ENCODE measurements around the gene NR2C2.

The NR2C2 gene

DNA sequence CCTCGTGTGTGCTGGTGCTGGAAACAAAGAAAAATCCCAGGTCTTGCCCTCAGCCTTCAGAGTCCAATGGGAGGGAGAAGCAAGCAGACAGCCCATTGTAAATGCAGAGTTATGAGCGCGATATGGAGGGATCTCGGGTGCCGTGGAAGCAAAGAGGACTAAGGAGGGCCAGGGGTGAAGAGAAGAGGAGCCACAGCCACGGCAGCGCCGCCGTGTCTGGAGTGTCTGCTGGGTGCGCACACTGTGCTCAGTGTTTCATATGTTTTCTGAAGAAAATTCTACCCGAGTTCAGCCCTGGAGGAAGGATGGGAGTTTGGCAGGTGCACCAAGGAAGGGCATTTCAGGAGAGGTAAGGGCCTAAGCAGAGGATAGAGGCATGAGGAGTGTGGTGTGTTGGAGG is 35.7 kb upstream of the NR2C2 start:
- no peaks in the 10 kb centered on the region for H3K9me3 ChIP-seq (ENCODE audit: control insufficient read depth, low read length)
- H3K36me3 ChIP-seq (ENCODE audit: control insufficient read depth, insufficient read depth, low read length) = no peaks in the 10 kb centered on the region
- no peak overlapping the region for H3K4me3 ChIP-seq (ENCODE audit: low read length)
- H3K9ac ChIP-seq (ENCODE audit: low read length) = no peak overlapping the region
- H3K4me1 ChIP-seq (ENCODE audit: control insufficient read depth, insufficient read depth, low read length) = peaks cover 16% of the 10 kb centered on the region
- no peaks in the 10 kb centered on the region for H3K27me3 ChIP-seq (ENCODE audit: control insufficient read depth, insufficient read depth, low read length)

DNA sequence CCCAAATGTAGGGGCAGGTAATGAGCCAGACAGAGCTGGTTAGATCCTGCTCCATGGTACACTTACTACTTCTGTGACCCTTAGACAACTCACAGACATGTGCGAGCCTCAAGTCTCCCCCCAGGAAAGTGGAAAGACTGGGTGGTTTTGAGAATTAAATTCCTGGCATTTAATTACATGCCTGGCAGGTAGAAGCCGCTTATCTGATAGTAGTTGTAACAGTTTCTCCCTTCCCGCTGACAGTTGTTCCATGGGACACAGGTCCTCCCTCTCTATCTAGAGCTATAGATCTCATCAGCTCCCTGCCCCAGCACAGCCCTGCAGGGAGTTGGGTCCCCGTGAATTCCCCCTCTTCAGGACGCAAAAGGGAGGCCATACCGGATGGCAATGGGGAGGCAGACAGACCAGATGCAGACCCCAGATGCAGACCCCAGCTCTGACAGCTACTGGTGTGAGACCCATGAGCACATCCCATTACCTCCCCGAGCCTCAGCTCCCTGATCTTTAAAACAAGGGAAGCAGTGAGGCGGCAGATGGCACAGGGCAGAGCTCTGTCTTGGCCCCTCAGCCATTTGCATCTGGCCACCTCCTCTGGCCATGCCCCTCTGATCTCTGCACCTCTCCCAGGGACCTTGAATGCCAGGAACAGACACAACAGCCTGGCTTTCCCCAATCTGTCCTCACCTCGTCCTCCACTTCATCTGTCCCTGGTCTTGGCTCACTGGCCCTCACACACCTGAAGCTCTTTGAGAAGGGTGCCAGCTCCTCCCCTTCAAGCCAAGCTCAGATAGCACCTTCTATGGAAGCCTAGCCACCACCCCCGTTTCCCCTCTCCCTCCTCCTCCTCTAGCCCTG is 34.1 kb upstream of the NR2C2 start:
- Histone ChIP-seq H3K9me3 (ENCODE audit: control insufficient read depth, low read length) (no peaks in the 10 kb centered on the region), H3K9ac (ENCODE audit: low read length) (no peak overlapping the region), H3K4me1 (ENCODE audit: control insufficient read depth, insufficient read depth, low read length) (no peaks in the 10 kb centered on the region), H3K36me3 (ENCODE audit: control insufficient read depth, insufficient read depth, low read length) (no peaks in the 10 kb centered on the region), H3K4me3 (ENCODE audit: low read length) (no peak overlapping the region), H3K27me3 (ENCODE audit: control insufficient read depth, insufficient read depth, low read length) (no peaks in the 10 kb centered on the region)

GRCh38 chr3:14913926-14914778 is 33.2 kb upstream of the NR2C2 start:
- Histone ChIP-seq H3K9ac (ENCODE audit: low read length) (no peak overlapping the region), H3K4me1 (ENCODE audit: control insufficient read depth, insufficient read depth, low read length) (no peaks in the 10 kb centered on the region), H3K4me3 (ENCODE audit: low read length) (no peak overlapping the region), H3K27me3 (ENCODE audit: control insufficient read depth, insufficient read depth, low read length) (no peaks in the 10 kb centered on the region), H3K9me3 (ENCODE audit: control insufficient read depth, low read length) (no peaks in the 10 kb centered on the region), H3K36me3 (ENCODE audit: control insufficient read depth, insufficient read depth, low read length) (no peaks in the 10 kb centered on the region)

DNA sequence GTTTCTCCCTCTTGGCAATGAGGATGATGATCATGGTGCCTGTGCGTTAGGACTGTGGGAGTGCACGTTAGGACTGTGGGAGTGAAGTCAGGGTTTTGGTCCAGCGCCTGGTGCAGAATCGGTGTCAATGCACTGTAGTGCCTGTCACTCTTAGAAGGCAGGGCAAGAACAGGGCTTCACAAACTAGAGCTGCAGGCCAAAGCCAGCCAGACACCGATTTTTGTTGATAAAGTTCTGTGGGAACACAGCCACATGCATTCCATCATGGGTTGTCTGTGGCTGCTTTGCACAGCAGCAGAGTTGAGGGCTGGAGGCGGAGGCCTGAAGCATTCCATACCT is 32.6 kb upstream of the NR2C2 start:
- H3K9ac ChIP-seq (ENCODE audit: low read length) = no peak overlapping the region
- H3K9me3 ChIP-seq (ENCODE audit: control insufficient read depth, low read length) = no peaks in the 10 kb centered on the region
- H3K4me3 ChIP-seq (ENCODE audit: low read length) = no peak overlapping the region
- H3K36me3 ChIP-seq (ENCODE audit: control insufficient read depth, insufficient read depth, low read length) = no peaks in the 10 kb centered on the region
- no peaks in the 10 kb centered on the region for H3K27me3 ChIP-seq (ENCODE audit: control insufficient read depth, insufficient read depth, low read length)
- H3K4me1 ChIP-seq (ENCODE audit: control insufficient read depth, insufficient read depth, low read length) = no peaks in the 10 kb centered on the region

DNA sequence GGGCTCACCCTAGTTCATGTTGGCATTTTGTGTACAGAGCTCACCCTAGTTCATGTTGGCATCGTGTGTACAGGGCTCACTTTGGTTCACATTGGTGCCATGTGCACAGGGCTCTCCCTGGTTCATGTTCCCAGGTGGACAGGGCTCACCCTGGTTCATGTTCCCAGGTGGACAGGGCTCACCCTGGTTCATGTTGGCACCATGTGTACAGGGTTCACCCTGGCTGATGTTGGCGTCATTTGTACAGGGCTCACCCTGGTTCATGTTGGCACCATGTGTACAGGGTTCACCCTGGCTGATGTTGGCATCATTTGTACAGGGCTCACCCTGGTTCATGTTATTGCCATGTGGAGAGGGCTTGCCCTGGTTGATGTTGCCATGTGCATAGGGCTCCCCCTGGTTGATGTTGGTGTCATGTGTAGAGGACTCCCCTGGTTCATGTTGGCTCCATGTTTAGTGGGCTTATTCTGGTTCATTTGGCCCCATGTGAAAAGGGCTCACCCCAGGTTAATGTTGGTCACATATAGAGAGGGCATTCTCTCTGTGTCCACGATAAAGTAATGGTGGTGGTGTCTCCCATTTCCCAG is 31.7 kb upstream of the NR2C2 start:
- H3K4me1 ChIP-seq (ENCODE audit: control insufficient read depth, insufficient read depth, low read length) = no peaks in the 10 kb centered on the region
- no peaks in the 10 kb centered on the region for H3K9me3 ChIP-seq (ENCODE audit: control insufficient read depth, low read length)
- H3K36me3 ChIP-seq (ENCODE audit: control insufficient read depth, insufficient read depth, low read length) = no peaks in the 10 kb centered on the region
- no peak overlapping the region for H3K4me3 ChIP-seq (ENCODE audit: low read length)
- no peak overlapping the region for H3K9ac ChIP-seq (ENCODE audit: low read length)
- H3K27me3 ChIP-seq (ENCODE audit: control insufficient read depth, insufficient read depth, low read length) = no peaks in the 10 kb centered on the region

DNA sequence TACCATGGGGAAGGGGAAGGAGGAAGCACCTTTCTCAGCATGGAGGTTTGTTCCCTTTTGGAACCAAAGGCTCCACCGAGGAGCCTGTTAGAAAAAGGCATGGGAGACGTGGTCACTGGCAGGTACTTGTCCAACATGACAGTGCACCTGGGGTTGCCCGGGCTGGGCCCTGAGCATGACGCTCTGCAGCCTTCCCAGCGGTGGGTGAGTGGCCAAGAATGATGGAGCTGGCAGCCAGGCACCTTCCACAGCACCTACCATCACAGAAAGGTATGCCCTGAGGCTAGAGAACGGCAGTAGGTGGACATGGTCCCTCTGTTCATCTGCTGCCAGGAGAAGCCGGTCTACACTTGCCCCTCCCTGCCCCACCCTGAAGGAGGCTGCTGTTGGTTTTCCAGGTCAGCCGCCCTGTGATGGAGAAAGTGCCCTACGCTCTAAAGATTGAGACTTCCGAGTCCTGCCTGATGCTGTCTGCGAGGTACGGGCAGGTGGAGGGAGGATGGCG is 29.0 kb upstream of the NR2C2 start:
- no peaks in the 10 kb centered on the region for H3K27me3 ChIP-seq (ENCODE audit: control insufficient read depth, insufficient read depth, low read length)
- H3K9ac ChIP-seq (ENCODE audit: low read length) = no peak overlapping the region
- H3K4me3 ChIP-seq (ENCODE audit: low read length) = no peak overlapping the region
- H3K36me3 ChIP-seq (ENCODE audit: control insufficient read depth, insufficient read depth, low read length) = no peaks in the 10 kb centered on the region
- H3K9me3 ChIP-seq (ENCODE audit: control insufficient read depth, low read length) = no peaks in the 10 kb centered on the region
- no peaks in the 10 kb centered on the region for H3K4me1 ChIP-seq (ENCODE audit: control insufficient read depth, insufficient read depth, low read length)

DNA sequence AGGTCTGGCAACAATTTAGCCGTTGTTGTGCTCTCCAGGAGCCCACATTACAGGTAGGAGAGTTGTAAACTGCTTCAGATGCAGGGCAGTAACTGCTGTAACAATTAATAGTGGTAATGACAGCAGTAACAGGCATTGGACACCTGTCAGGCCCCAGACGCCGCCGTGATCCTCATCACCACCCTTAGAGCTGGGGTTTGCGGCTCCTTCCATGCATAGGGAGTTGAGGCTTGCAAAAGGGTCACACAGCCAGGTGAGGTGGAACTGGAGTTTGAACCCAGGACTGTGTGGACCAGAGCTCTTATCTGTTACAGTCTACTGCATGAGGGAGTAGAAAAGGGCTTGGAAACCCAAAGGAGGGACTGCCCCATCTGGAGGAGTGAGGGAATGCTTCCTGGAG is 26.8 kb upstream of the NR2C2 start:
- H3K9me3 ChIP-seq (ENCODE audit: control insufficient read depth, low read length) = no peaks in the 10 kb centered on the region
- no peak overlapping the region for H3K9ac ChIP-seq (ENCODE audit: low read length)
- H3K4me1 ChIP-seq (ENCODE audit: control insufficient read depth, insufficient read depth, low read length) = no peaks in the 10 kb centered on the region
- no peak overlapping the region for H3K4me3 ChIP-seq (ENCODE audit: low read length)
- H3K27me3 ChIP-seq (ENCODE audit: control insufficient read depth, insufficient read depth, low read length) = no peaks in the 10 kb centered on the region
- H3K36me3 ChIP-seq (ENCODE audit: control insufficient read depth, insufficient read depth, low read length) = no peaks in the 10 kb centered on the region

DNA sequence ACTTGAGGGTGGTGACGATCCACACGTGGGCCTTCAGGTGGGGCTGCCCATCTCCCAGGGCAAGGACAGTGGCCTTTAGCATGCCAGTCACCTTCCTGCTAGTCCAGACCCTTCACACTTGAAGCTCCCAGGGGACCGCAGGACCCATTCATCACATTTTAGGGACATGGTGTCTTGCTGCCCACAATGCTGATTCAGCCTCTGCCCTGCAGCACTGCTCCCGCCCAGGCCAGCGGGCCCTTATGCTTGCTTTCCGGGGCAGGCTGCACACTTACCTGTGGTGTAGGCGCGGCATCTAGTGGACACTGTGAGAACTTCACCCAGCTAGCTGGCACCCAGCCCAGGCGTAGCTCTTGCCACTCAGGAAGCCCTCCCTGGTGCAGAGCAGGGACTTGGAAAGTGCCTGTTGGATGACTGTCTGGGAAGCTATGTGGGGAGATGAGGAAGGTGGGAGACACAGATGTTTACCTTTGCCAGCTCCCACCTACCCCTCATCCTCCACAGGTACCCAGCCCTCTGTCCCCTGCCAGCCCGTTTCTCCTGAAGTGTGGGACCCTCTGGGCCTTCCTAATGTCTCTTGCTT is 26.3 kb upstream of the NR2C2 start:
- Histone ChIP-seq H3K27me3 (ENCODE audit: control insufficient read depth, insufficient read depth, low read length) (no peaks in the 10 kb centered on the region), H3K4me1 (ENCODE audit: control insufficient read depth, insufficient read depth, low read length) (no peaks in the 10 kb centered on the region), H3K36me3 (ENCODE audit: control insufficient read depth, insufficient read depth, low read length) (no peaks in the 10 kb centered on the region), H3K9me3 (ENCODE audit: control insufficient read depth, low read length) (no peaks in the 10 kb centered on the region), H3K9ac (ENCODE audit: low read length) (no peak overlapping the region), H3K4me3 (ENCODE audit: low read length) (no peak overlapping the region)

DNA sequence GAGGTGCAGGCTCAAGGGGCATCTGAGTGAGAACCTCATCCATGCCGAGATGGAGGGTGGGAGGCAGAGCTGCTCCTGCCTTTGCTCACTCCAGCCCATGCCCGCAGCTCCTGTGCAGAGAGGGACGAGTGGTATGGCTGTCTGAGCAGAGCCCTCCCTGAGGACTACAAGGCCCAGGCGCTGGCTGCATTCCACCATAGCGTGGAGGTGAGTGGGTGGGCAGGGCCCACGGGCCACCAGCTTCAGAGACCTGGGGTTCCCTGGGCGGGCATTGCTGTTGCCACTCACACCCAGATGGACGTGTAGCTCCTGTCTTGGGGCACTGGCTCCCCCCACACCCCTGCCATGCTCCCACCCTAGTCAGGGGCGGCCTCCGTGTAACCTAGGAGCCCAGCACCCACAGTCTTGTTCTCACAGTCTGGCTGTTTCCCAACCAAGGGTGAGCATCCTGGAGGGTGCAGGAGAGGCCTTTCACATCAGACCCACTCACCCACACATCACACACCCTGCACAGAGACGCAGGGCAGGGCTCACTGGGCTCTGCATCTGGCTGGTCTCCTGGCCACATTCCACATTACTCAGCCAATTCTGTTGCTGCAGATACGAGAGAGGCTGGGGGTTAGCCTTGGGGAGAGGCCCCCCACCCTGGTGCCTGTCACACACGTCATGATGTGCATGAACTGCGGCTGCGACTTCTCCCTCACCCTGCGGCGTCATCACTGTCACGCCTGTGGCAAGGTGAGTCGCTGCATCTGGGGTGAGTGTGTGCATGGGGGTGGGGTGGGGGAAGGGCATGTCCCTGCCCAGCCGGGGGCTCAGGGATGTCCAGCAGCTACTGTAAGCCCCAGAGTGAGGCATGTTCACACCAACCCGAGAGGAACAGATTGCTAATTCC is 25.3 kb upstream of the NR2C2 start:
- H3K9me3 ChIP-seq (ENCODE audit: control insufficient read depth, low read length) = no peaks in the 10 kb centered on the region
- H3K4me3 ChIP-seq (ENCODE audit: low read length) = no peak overlapping the region
- H3K9ac ChIP-seq (ENCODE audit: low read length) = no peak overlapping the region
- H3K27me3 ChIP-seq (ENCODE audit: control insufficient read depth, insufficient read depth, low read length) = no peaks in the 10 kb centered on the region
- no peaks in the 10 kb centered on the region for H3K36me3 ChIP-seq (ENCODE audit: control insufficient read depth, insufficient read depth, low read length)
- no peaks in the 10 kb centered on the region for H3K4me1 ChIP-seq (ENCODE audit: control insufficient read depth, insufficient read depth, low read length)

- Histone ChIP-seq H3K27me3 (ENCODE audit: control insufficient read depth, insufficient read depth, low read length) (no peaks in the 10 kb centered on the region), H3K36me3 (ENCODE audit: control insufficient read depth, insufficient read depth, low read length) (no peaks in the 10 kb centered on the region), H3K9ac (ENCODE audit: low read length) (no peak overlapping the region), H3K4me1 (ENCODE audit: control insufficient read depth, insufficient read depth, low read length) (no peaks in the 10 kb centered on the region), H3K4me3 (ENCODE audit: low read length) (no peak overlapping the region), H3K9me3 (ENCODE audit: control insufficient read depth, low read length) (no peaks in the 10 kb centered on the region)
These were observed 24.5 kb upstream of the NR2C2 start for GRCh38 chr3:14922863-14923262.

DNA sequence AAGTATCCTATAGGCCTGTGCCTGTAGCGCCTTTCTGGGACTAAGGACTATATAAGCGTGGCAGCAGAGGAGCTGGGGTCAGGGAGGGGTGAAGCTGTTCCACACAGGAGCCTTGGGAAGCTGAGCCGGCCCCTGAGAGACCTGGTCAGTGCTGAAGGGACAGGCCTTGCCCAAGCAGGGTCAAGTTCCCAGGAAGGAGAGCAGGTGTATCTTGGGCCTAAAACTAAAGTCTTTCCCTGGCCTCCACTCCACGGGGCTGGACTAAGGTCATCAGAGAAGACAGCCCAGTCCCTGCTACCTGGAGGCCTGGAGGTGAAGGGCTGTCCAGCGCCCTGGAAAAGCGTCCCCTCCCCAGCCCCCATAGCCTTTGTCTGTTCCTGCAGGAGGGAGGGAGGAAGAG is 23.9 kb upstream of the NR2C2 start:
- no peaks in the 10 kb centered on the region for H3K36me3 ChIP-seq (ENCODE audit: control insufficient read depth, insufficient read depth, low read length)
- H3K27me3 ChIP-seq (ENCODE audit: control insufficient read depth, insufficient read depth, low read length) = no peaks in the 10 kb centered on the region
- no peaks in the 10 kb centered on the region for H3K4me1 ChIP-seq (ENCODE audit: control insufficient read depth, insufficient read depth, low read length)
- no peak overlapping the region for H3K9ac ChIP-seq (ENCODE audit: low read length)
- no peak overlapping the region for H3K4me3 ChIP-seq (ENCODE audit: low read length)
- no peaks in the 10 kb centered on the region for H3K9me3 ChIP-seq (ENCODE audit: control insufficient read depth, low read length)
